ENCODE measurements around the gene CXCL14. TPM values are rescaled to one million over a fixed set of nuclear protein-coding genes. Genes with fewer than 3 reads are reported as not detected.

The CXCL14 gene
- polyA plus RNA-seq, 1 of the 3 experiments (the other 2 are of a cell fraction), result 0.05 TPM

DNA sequence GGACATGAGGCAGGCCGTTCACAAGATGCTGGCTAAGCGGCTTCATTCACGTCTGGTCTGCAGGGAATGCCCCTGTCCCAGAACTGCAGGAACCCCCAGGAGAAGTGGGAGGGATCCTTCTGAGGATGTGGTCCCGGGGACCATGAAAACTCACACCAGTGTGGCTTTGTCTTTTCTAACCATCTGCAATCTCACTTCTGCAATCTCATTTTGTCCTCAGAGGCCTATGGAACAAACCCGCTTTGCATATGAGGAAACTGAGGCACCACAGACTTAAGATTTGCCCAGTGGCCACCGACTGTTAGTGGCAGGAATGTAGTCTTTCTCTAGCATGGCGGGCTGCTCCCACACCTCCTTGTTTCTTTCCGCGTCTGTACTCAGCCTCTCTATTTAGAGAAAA, 6.9 kb downstream of the CXCL14 start:
- H3K9ac ChIP-seq, result no peak overlapping the region
- WGBS (ENCODE audit: low lambda C conversion rate), result 73% methylated on average over 9 of the region's 9 CpGs
- no peaks in the 10 kb centered on the region for H3K27me3 ChIP-seq (ENCODE audit: insufficient read depth)
- no peaks in the 10 kb centered on the region for H3K9me3 ChIP-seq
- H3K27ac ChIP-seq (ENCODE audit: low read depth in 2 of 2, low read length in 1 of 2), result no peak overlapping the region
- H3F3A ChIP-seq (replicated peaks; ENCODE audit: insufficient read depth), result no peaks in the 10 kb centered on the region
- no peaks in the 10 kb centered on the region for H3K79me2 ChIP-seq (ENCODE audit: insufficient read depth)
- H3K36me3 ChIP-seq (replicated peaks in 1 of 2; ENCODE audit: control insufficient read depth in 1 of 2, insufficient read depth in 2 of 2, low read length in 1 of 2), result no peaks in the 10 kb centered on the region
- TF ChIP-seq RXRA (IDR thresholded peaks at IDR 0.05; ENCODE audit: borderline replicate concordance, low read depth), result no peak
- no peak for TF ChIP-seq ELF1 (IDR thresholded peaks at IDR 0.05)
- TF ChIP-seq, protein P1, sequence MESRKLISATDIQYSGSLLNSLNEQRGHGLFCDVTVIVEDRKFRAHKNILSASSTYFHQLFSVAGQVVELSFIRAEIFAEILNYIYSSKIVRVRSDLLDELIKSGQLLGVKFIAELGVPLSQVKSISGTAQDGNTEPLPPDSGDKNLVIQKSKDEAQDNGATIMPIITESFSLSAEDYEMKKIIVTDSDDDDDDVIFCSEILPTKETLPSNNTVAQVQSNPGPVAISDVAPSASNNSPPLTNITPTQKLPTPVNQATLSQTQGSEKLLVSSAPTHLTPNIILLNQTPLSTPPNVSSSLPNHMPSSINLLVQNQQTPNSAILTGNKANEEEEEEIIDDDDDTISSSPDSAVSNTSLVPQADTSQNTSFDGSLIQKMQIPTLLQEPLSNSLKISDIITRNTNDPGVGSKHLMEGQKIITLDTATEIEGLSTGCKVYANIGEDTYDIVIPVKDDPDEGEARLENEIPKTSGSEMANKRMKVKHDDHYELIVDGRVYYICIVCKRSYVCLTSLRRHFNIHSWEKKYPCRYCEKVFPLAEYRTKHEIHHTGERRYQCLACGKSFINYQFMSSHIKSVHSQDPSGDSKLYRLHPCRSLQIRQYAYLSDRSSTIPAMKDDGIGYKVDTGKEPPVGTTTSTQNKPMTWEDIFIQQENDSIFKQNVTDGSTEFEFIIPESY (IDR thresholded peaks at IDR 0.05; ENCODE audit: borderline replicate concordance, low read depth), result no peak
- TF ChIP-seq MXI1 (IDR thresholded peaks at IDR 0.05; ENCODE audit: low read depth, low read length), result no peak
- no peak for TF ChIP-seq SMC3 (IDR thresholded peaks at IDR 0.05; ENCODE audit: low read depth, low read length)
- TF ChIP-seq YY1 (IDR thresholded peaks at IDR 0.05; ENCODE audit: low read depth), result no peak
- TF ChIP-seq, protein P2, sequence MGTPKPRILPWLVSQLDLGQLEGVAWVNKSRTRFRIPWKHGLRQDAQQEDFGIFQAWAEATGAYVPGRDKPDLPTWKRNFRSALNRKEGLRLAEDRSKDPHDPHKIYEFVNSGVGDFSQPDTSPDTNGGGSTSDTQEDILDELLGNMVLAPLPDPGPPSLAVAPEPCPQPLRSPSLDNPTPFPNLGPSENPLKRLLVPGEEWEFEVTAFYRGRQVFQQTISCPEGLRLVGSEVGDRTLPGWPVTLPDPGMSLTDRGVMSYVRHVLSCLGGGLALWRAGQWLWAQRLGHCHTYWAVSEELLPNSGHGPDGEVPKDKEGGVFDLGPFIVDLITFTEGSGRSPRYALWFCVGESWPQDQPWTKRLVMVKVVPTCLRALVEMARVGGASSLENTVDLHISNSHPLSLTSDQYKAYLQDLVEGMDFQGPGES (IDR thresholded peaks at IDR 0.05; ENCODE audit: low read depth, low read length), result no peak
- TF ChIP-seq NFIC (IDR thresholded peaks at IDR 0.05; ENCODE audit: borderline replicate concordance), result no peak
- no peak for TF ChIP-seq RFX5 (IDR thresholded peaks at IDR 0.05; ENCODE audit: low read length)
- no peak for TF ChIP-seq CHD2 (IDR thresholded peaks at IDR 0.05; ENCODE audit: low read length, partially characterized antibody)
- TF ChIP-seq RAD21 (IDR thresholded peaks at IDR 0.05; ENCODE audit: low read length), result no peak
- TF ChIP-seq, protein P3, sequence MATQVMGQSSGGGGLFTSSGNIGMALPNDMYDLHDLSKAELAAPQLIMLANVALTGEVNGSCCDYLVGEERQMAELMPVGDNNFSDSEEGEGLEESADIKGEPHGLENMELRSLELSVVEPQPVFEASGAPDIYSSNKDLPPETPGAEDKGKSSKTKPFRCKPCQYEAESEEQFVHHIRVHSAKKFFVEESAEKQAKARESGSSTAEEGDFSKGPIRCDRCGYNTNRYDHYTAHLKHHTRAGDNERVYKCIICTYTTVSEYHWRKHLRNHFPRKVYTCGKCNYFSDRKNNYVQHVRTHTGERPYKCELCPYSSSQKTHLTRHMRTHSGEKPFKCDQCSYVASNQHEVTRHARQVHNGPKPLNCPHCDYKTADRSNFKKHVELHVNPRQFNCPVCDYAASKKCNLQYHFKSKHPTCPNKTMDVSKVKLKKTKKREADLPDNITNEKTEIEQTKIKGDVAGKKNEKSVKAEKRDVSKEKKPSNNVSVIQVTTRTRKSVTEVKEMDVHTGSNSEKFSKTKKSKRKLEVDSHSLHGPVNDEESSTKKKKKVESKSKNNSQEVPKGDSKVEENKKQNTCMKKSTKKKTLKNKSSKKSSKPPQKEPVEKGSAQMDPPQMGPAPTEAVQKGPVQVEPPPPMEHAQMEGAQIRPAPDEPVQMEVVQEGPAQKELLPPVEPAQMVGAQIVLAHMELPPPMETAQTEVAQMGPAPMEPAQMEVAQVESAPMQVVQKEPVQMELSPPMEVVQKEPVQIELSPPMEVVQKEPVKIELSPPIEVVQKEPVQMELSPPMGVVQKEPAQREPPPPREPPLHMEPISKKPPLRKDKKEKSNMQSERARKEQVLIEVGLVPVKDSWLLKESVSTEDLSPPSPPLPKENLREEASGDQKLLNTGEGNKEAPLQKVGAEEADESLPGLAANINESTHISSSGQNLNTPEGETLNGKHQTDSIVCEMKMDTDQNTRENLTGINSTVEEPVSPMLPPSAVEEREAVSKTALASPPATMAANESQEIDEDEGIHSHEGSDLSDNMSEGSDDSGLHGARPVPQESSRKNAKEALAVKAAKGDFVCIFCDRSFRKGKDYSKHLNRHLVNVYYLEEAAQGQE (IDR thresholded peaks at IDR 0.05; ENCODE audit: low read depth, low read length), result no peak
- no peak for TF ChIP-seq GABPA (IDR thresholded peaks at IDR 0.05; ENCODE audit: low read depth)
- no peak for TF ChIP-seq SIN3A (IDR thresholded peaks at IDR 0.05; ENCODE audit: borderline replicate concordance, low read depth, low read length)
- TF ChIP-seq MEF2A (IDR thresholded peaks at IDR 0.05; ENCODE audit: borderline replicate concordance, low read depth), result no peak
- H3K4me3 ChIP-seq (ENCODE audit: low read depth in 2 of 2, low read length in 1 of 2), result no peak overlapping the region
- no peaks in the 10 kb centered on the region for H3K9me2 ChIP-seq
- no peaks in the 10 kb centered on the region for H4K20me1 ChIP-seq (ENCODE audit: insufficient read depth)
- POLR2A ChIA-PET, result no interaction called here
- no peaks in the 10 kb centered on the region for H3K4me1 ChIP-seq (ENCODE audit: control insufficient read depth in 1 of 2, insufficient read depth in 2 of 2, low read depth in 1 of 2, low read length in 1 of 2)
- no peak for DNase-seq
- no peak overlapping the region for H2AFZ ChIP-seq (ENCODE audit: low read depth)
- H3K4me2 ChIP-seq, result no peak overlapping the region
- CTCF ChIA-PET, result interaction anchor here (0.7 to 25.1 kb wide), 6 partner anchors 12 to 259 kb away, joined by 3 to 409 read pairs (median 36); no protein-coding TSS in a partner anchor
